KOPT-K1 (cell line): Measurements from ENCODE around the gene ADARB2.

Source experiments
- H3K27ac ChIP-seq: fragments of 200-600 bp; sonication (generic); 2 replicates; pipeline ENCODE4 v1.5.1; 2016; ENCODE audit warnings: antibody characterized with exemption, mild to moderate bottlenecking, low read depth, low read length; ENCODE audit not compliant: poor library complexity, severe bottlenecking
- H3K36me3 ChIP-seq: fragments of 200-600 bp; sonication (generic); 2 replicates; pipeline ENCODE4 v1.5.1; 2017; ENCODE audit warnings: antibody characterized with exemption, mild to moderate bottlenecking, low read length, moderate library complexity; ENCODE audit not compliant: insufficient read depth
- H3K9me3 ChIP-seq: fragments of 200-600 bp; sonication (generic); 2 replicates; pipeline ENCODE4 v1.5.1; 2017; ENCODE audit warnings: antibody characterized with exemption, low read length, mild to moderate bottlenecking; ENCODE audit not compliant: insufficient read depth, poor library complexity, severe bottlenecking

The ADARB2 gene

DNA sequence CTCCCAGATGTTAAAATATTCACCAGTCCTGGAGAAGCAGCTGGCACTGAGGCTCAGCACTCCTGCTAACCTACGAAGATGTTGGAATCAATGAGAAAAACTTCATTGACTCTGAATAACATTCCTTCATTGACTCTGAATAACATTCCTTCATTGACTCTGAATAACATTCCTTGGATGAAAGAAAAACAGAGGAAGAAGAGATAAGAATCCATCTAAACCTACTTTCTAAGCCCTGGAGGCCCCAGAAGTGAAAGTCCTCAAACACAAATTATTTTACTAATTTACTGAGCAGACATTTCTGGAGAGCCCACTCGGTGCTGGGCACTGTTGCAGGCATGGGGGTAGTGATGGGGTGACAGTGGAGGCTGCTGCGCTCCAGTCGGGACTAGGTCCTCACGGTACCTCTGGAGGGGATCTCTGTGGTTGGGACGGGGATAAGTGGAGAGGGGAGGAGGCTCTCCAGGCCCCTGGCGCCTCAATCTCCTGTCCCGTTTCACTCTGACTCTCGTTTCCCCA, 427.0 kb downstream of the ADARB2 start:
- H3K36me3 ChIP-seq, result no peaks in the 10 kb centered on the region
- no peak overlapping the region for H3K27ac ChIP-seq
- no peaks in the 10 kb centered on the region for H3K9me3 ChIP-seq

DNA sequence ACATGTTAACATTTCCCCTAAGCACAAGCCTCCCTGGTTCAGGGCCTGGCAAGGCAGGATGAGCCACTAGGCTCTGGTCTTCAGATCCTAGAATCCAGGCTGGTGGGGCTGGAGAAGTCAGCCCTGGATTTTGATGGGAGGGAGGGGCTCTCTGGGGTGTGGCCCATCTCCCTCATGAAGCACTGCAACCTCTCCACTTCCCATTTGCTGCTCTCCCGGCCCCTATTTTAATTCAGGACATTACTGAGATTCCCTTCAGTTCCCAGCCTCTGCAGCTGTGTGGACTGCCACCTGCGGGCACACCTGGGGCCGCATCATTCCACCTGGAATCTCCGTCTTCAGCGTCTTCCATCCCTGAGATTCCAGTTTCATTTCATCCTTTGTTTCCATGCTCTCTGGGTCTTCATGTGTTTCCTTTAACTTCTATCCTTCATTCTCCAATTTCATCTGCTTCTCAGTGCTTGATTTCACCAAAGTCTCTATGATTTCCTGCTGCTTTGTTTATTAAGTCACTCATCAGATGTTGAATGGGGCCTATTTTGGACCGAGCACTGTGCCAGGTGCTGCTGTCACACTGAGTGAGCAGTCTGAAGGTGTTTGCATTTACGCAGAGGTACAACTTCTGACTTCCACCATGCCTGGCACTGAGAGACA, 427.6 kb downstream of the ADARB2 start:
- no peaks in the 10 kb centered on the region for H3K9me3 ChIP-seq
- H3K27ac ChIP-seq, result no peak overlapping the region
- no peaks in the 10 kb centered on the region for H3K36me3 ChIP-seq

DNA sequence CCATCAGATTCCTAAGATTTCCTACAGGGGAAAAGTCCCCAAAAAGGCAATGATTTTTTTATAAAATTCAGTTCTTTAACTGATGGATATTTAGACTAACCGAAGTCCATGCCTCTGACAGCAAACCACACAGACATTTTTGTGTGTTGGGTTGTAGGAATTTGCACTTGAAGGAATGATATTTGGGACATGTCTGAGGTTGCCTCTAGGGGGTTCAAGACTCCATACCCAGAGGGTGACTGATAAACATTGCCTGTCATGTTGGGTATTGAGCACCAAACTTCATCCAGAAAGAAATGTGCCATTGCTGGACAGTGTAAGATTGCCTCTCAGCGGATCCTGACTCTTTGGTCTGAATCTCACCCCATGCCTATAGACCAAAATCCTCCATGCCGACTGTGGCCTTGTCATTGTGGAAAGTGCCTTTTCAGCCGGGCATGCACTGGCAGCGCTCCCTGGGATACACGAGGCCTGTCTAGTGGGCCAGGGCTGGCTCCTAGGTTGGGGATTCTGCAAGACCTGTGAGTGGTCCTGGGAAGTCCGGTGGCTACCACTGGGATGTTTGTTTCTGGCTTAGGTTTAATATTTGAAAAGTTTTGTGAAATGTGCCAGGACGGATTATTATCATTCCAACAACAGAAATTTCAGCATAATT, 428.2 kb downstream of the ADARB2 start:
- Histone ChIP-seq H3K9me3 (no peaks in the 10 kb centered on the region), H3K27ac (no peak overlapping the region), H3K36me3 (no peaks in the 10 kb centered on the region)

DNA sequence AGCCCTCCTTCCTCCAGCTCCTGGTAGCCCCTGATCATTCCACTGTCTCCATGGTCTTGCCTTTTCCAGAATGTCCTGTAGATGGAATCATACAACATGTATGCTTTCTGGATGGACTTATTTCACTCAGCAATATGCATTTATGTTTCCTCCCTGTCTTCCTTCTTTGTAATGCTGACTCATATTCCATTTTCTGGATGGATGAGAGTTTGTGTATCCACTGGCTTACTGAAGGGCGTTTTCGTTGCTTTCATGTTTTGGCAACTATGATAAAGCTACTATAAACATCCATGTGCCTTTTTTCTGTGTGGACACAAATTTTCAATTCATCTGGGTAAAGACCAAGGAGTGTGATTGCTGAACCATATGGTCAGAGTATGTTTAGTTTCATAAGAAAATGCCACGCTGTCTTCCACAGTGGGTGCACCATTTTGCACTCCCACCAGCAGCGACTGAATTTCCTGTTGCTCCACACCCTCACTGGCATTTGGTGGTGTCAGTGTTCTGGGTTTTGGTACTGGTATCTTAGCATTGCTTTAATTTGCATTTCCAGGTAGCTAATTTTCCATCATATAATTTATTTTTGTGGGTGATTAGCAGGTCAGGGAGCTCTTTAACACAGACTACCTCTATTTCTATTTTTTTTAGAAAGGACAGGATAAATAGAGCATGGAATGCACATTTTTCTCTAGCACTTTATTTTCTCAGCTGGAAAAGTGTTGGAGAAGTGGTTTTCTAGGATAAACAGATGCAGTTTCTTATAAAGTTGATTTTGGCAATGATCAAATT, 429.0 kb downstream of the ADARB2 start:
- Histone ChIP-seq H3K9me3 (no peaks in the 10 kb centered on the region), H3K27ac (no peak overlapping the region), H3K36me3 (no peaks in the 10 kb centered on the region)

DNA sequence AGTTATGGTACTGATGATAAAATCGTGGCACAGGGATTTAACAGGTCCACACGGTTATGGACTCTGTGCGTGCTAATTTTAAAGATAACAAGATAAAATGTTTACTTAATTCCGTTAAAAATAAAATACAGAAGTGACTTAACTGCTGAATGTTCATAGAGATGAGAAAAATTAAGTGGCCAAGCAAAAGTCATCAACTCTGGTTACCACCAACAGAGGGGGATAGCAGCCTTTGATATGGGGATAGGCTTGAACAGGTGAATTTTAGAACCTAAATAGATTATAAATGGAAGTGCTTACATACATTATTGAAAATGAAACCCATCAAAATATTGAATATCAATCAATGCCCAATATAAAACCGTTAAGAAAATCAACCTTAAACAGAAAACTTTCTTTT, 436.2 kb downstream of the ADARB2 start:
- H3K27ac ChIP-seq, result no peak overlapping the region
- no peaks in the 10 kb centered on the region for H3K9me3 ChIP-seq
- H3K36me3 ChIP-seq, result no peaks in the 10 kb centered on the region

DNA sequence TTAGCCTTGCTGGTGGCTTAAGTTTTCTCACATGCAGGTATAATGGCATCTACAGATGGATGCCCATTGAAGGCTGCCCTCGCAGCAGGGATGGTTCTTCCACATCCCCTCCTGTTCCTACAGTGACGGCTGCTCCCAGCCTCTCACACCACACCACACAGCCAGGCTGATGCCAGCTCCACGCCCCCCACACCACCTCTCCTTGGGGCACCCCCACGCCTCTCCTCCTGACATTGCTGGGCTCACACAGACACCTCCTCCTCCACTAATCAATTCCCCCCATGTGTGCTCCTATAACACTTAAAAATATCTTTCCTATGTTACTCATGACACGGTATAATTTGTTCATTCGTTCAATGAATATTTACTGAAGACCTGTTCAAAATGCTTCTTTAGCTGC, 437.1 kb downstream of the ADARB2 start:
- H3K9me3 ChIP-seq, result no peaks in the 10 kb centered on the region
- H3K36me3 ChIP-seq, result no peaks in the 10 kb centered on the region

DNA sequence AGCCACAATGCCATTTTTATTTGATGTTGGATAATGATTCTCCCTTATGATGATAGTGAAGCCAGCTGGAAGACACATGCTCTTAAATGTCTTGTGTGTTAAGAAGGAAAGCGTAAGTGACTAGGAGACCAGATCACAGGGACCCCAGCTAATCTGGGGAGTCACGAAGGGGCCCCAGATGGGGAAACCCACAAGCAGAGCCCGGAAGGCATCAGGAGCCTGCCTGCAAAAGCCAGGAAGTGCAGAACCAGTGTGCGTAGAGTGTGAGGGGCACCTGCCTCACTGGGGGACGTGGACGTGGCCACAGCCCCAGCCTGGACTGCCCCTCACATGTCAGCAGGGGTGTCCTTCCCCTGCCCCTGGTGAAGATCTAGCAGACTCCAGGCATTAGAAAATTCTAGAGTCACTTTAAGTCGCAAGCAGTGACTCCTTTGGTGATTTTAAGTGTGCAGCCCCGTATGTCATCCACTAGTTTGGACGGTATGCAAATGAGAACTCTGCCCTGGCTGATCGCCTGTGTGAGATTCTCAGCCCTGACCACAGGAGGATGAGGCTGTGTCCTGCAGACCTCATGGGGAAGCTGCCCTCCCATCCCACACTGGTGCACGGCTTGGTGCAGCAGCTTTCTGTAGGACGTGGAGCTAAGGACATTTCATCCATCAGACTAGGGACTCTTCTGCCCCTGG, 438.1 kb downstream of the ADARB2 start:
- H3K36me3 ChIP-seq, result no peaks in the 10 kb centered on the region
- no peak overlapping the region for H3K27ac ChIP-seq
- H3K9me3 ChIP-seq, result no peaks in the 10 kb centered on the region

More for the DNA sequence above, 437.1 kb downstream of the ADARB2 start:
- H3K27ac ChIP-seq, result no peak overlapping the region

DNA sequence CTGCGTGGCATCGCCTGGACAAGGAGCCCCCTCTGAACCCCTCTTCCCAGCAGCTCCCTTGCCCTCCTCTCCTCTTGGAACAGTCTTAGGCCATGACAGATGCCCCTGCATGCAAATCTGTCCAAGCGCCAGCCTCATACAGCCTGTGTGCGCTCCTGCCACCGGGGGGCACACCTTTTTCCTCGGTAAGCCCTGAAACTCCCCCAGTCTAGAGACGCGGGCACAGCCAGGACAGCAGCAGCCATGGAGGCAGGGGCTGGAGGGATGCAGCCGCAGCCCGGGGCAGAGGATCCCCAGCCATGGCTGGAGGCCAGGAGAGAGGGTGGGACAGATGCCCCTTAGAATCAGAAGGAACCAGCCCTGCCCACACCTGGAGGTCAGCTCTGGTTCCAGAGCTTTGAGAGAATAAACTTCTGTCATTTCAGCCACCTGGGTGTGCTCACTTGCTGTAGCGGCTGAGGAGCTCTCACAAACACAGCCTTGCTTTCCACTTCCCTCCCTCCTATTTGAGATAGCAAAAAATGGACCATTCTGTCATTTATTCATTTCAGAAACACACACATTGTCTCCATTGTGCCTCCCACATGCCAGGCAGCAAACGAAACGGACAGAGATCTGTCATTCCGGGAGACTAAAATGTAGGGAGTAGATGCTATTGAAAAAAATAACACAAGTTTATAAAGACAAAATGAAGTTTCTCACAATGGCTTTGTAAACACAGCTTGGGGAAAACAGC, 439.6 kb downstream of the ADARB2 start:
- Histone ChIP-seq H3K9me3 (no peaks in the 10 kb centered on the region), H3K27ac (no peak overlapping the region), H3K36me3 (no peaks in the 10 kb centered on the region)

DNA sequence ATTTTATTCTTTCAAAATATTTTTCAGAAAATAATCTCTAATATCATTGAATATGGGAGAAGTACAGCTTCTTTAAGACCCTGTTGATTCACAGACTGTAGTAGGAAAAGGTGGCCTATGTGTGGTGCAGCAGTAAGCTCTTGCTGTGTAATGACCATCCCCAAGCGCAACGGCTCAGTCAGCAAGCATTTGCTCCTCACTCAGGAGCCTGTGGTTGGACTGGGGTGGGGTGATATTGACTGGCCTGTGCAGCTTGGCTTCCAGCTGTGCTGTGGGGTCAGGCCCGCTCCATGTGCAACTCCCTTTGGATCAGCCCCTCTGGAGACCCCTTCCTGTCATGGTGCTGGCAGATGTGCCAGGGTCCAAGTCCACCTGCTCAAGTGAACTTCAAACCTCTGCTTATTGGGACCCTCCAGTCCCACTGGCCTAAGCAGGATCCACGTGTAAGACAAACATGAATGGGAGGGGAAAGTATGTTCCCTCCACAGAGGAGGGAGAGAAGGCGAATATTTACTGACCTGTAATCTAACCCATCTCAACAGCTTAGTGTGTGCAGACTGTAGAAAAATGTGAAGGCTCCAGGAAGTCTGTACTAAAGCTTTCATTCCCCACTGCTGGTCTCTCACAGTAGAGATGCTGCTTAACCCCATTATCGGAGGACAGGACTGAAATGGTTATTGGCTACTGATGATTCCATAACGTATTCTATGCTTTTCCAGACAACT, 441.4 kb downstream of the ADARB2 start:
- H3K36me3 ChIP-seq, result no peaks in the 10 kb centered on the region
- H3K9me3 ChIP-seq, result no peaks in the 10 kb centered on the region
- H3K27ac ChIP-seq, result no peak overlapping the region

DNA sequence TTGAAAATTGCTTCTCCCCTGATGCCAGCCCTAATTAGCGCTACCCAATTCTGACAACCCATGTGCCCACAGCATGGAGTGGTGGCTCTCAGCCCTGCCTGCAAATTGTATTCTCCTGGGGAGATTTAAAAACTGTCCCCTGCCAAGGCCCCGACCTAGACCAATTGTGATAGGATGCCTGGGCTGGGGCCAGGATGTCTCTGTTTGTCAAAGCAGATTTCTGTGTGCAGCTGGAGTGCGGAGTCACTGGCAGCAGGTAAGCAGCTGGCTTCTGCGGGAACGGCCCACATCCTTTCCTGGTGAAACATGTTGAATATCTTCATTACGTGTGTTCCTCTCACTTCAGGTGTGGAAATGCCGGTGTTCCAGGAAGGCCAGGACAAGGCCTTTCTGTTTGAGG, 442.6 kb downstream of the ADARB2 start:
- Histone ChIP-seq H3K9me3 (no peaks in the 10 kb centered on the region), H3K36me3 (no peaks in the 10 kb centered on the region), H3K27ac (no peak overlapping the region)

DNA sequence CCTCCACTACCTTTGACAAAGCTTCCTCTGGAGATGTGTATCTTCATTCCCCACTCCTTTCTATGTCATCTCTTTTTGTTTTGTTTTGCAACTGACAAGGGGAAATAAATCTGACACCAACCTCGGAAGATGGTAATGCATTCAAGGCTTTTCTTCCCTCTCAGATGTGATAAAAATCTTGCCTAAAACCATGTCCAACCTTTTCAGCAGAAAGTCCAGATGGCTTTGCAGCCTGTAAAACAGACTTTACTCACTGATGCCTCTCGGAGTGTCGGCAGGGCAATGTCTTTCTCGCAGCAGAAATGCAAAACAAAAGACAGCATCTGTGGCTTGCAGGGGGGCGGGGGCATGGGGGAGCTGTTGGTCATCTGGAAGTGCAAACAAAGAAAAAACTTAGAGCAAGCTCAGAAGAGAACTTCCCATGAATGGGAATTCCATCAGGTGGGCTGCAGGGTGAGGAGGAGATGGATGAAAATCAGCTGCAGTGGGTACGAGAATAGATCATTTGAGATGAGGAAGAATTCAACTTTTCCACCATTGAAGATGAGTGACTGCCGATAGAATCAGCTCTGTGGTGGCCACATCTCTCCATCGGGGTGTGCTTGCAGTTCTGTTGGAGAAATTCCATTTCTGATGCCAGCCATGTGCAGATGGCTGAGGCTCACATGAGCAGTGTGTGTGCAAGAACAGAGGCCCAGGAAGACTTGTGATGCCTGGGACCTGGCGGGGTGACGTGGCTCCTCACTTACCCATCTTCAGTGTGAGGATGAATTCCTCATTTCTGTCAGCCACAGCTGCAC, 443.5 kb downstream of the ADARB2 start:
- no peak overlapping the region for H3K27ac ChIP-seq
- no peaks in the 10 kb centered on the region for H3K9me3 ChIP-seq
- no peaks in the 10 kb centered on the region for H3K36me3 ChIP-seq

DNA sequence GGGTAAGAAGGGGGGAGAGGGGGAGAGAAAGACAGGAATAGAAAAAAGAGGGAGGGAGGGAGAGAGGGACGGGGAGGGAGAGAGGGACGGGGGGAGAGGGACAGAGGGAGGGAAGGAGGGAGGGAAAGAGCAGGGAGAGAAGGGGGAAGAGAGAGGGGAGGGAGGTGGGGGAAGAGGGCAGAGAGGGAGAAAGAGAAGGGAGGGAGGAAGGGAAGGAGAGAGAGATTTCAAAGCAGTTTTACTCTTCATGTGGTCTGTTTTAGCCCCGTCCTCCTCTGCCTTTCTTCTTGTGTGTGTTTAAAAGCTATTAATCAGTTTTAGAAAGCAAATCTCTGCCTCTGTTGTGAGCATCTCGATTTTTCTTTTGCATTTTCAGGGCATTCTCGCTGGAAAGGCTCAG, 444.2 kb downstream of the ADARB2 start:
- Histone ChIP-seq H3K36me3 (no peaks in the 10 kb centered on the region), H3K27ac (no peak overlapping the region)

DNA sequence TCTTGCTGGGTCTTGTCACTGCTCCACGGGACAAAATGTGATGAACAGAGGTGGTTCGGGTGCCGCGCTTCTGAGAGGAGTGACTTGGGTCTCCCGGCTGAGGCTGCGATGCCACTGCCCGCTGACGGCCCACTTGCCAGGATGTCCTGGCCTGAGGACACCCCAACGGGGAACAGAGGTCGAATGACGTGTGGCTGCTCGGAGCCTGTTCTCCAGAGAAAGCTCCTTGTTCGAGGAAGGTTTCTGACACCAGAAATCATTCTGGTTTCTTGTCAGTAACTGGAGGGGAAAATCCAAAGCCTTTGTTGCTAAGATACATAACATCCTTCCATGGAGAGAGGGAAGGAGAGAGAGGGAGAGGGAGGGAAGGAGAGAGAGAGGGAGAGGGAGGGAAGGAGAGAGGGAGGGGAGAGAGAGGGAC, 444.7 kb downstream of the ADARB2 start:
- Histone ChIP-seq H3K9me3 (no peaks in the 10 kb centered on the region), H3K27ac (no peak overlapping the region), H3K36me3 (no peaks in the 10 kb centered on the region)

More for the DNA sequence above, 444.2 kb downstream of the ADARB2 start:
- no peaks in the 10 kb centered on the region for H3K9me3 ChIP-seq
